Chondrocyte (in vitro differentiated cells): ENCODE measurements around the gene ARL2. TPM values are rescaled to one million over a fixed set of nuclear protein-coding genes. Genes with fewer than 3 reads are reported as not detected.

Experiments
- DNase-seq: peaks from one replicate; pipeline ENCODE4 v3.0.0; 2021; ENCODE audit warnings: mixed read lengths, low spot score
- H3K27ac Mint-ChIP-seq: one replicate; pipeline ENCODE4 v1.8.0; 2021; ENCODE audit warnings: mild to moderate bottlenecking, moderate library complexity, mixed read lengths; ENCODE audit not compliant: unreplicated experiment
- H3K27me3 Mint-ChIP-seq: 2 replicates; pipeline ENCODE4 v1.8.0; 2021; ENCODE audit warnings: low read depth, mixed read lengths
- H3K36me3 Mint-ChIP-seq: 2 replicates; pipeline ENCODE4 v1.8.0; 2021; ENCODE audit warnings: low read depth, mixed read lengths
- H3K4me1 Mint-ChIP-seq: 2 replicates; pipeline ENCODE4 v1.8.0; 2021; ENCODE audit warnings: low read depth, mild to moderate bottlenecking, mixed read lengths
- H3K4me3 Mint-ChIP-seq: one replicate; pipeline ENCODE4 v1.8.0; 2021; ENCODE audit warnings: mild to moderate bottlenecking, moderate library complexity, mixed read lengths; ENCODE audit not compliant: unreplicated experiment
- H3K9me3 Mint-ChIP-seq: 2 replicates; pipeline ENCODE4 v1.8.0; 2021; ENCODE audit warnings: low read depth, mixed read lengths
- CTCF ChIP-seq: fragments of 200-600 bp; sonication (generic); IDR thresholded peaks from 2 replicates; pipeline ENCODE4 v1.5.0; 2021; ENCODE audit warnings: antibody characterized with exemption, mild to moderate bottlenecking, moderate library complexity
- total RNA-seq: library from RNA; stranded (reverse); gene quantifications from 3 replicates; pipeline ENCODE4 v1.2.1, GENCODE V29; 2021

ARL2 gene
- total RNA-seq, 1 donor from 2014 or later: 85.5 TPM

- Mint-ChIP-seq H3K27me3 (no peaks in the 10 kb centered on the region), H3K9me3 (no peaks in the 10 kb centered on the region), H3K4me3 (peak within 1 kb of the TSS; percentile 84), H3K36me3 (peaks cover 3% of the 10 kb centered on the region), H3K4me1 (peaks cover 22% of the 10 kb centered on the region), H3K27ac (peak within 1 kb of the TSS; percentile 91)
- DNase-seq: peak; percentile 95
- peak; percentile 12 for TF ChIP-seq CTCF
Measured at GRCh38 chr11:65040847-65041622, 27.1 kb downstream of the ARL2 start, which contains the start of gene SAC3D1. Gene SAC3D1, plus strand, starts transcription at chr11:65041210. Its CDS starts 83 bp downstream, at chr11:65041293.

DNA sequence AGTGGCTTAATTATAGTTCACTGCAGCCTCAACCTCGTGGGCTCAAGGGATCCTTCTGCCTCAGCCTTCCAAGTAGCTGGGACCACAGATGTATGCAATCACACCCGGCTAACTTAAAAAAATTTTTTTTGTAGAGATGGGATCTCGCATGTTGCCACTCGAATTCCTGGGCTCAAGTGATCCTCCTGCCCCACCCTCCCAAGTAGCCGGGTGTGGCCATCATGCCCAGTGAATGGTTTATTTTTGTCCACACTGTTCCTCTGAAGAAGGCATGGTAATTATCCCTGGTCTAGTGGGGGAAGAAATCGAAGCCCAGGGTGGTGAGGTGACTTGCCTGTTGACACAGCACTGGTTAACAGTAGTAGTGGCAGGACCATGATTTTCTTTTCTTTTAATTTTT lies 28.9 kb downstream of the ARL2 start:
- DNase-seq: no peak
- peaks cover 18% of the 10 kb centered on the region for H3K4me1 Mint-ChIP-seq
- no peaks in the 10 kb centered on the region for H3K27me3 Mint-ChIP-seq
- H3K9me3 Mint-ChIP-seq: no peaks in the 10 kb centered on the region
- H3K27ac Mint-ChIP-seq: no peak overlapping the region
- H3K36me3 Mint-ChIP-seq: peaks cover 3% of the 10 kb centered on the region
- TF ChIP-seq CTCF: no peak
- peak overlapping the region; percentile 77 for H3K4me3 Mint-ChIP-seq

- DNase-seq: no peak
- no peak overlapping the region for H3K4me3 Mint-ChIP-seq
Measured at GRCh38 chr11:65043881-65044501, 30.0 kb downstream of the ARL2 start.

GRCh38 chr11:65045061-65045460 lies 31.1 kb downstream of the ARL2 start:
- TF ChIP-seq CTCF: no peak
- no peak for DNase-seq
- H3K4me3 Mint-ChIP-seq: no peak overlapping the region
- no peaks in the 10 kb centered on the region for H3K9me3 Mint-ChIP-seq
- no peaks in the 10 kb centered on the region for H3K27me3 Mint-ChIP-seq
- peaks cover 18% of the 10 kb centered on the region for H3K4me1 Mint-ChIP-seq
- H3K36me3 Mint-ChIP-seq: peaks cover 3% of the 10 kb centered on the region
- H3K27ac Mint-ChIP-seq: no peak overlapping the region

More at GRCh38 chr11:65043881-65044501, 30.0 kb downstream of the ARL2 start:
- no peak for TF ChIP-seq CTCF
- peaks cover 3% of the 10 kb centered on the region for H3K36me3 Mint-ChIP-seq
- no peak overlapping the region for H3K27ac Mint-ChIP-seq
- H3K4me1 Mint-ChIP-seq: peaks cover 18% of the 10 kb centered on the region
- H3K27me3 Mint-ChIP-seq: no peaks in the 10 kb centered on the region
- H3K9me3 Mint-ChIP-seq: no peaks in the 10 kb centered on the region

GRCh38 chr11:65045728-65046127 lies 31.8 kb downstream of the ARL2 start:
- TF ChIP-seq CTCF: no peak
- no peak for DNase-seq
- H3K4me1 Mint-ChIP-seq: peaks cover 15% of the 10 kb centered on the region
- no peaks in the 10 kb centered on the region for H3K9me3 Mint-ChIP-seq
- peaks cover 3% of the 10 kb centered on the region for H3K36me3 Mint-ChIP-seq
- H3K4me3 Mint-ChIP-seq: no peak overlapping the region
- no peaks in the 10 kb centered on the region for H3K27me3 Mint-ChIP-seq
- H3K27ac Mint-ChIP-seq: no peak overlapping the region
